PFSK-1 (cell line): ENCODE results near the gene PAPPA.

Source experiments
- FOXP2 ChIP-seq: optimal IDR thresholded peaks from 2 replicates; pipeline ENCODE3; 2011; ENCODE audit warnings: borderline replicate concordance, control low read depth, inconsistent platforms; ENCODE audit not compliant: insufficient read depth; ENCODE audit errors: extremely low read length, extremely low read depth
- POLR2AphosphoS5 ChIP-seq: IDR thresholded peaks from 2 replicates; pipeline ENCODE4 v1.6.1; 2012; ENCODE audit warnings: low read depth, mild to moderate bottlenecking, control low read depth, low read length, moderate library complexity
- TF ChIP-seq, protein P1 (sequence below), 2 experiments: IDR thresholded peaks; 2 replicates each; pipeline versions ENCODE4 v1.6.1 to v1.8.0; 2011 to 2012; ENCODE audit warnings: low read depth in 2 of 2, low read length in 2 of 2, control low read depth in 1 of 2, inconsistent platforms in 1 of 2, mild to moderate bottlenecking in 1 of 2, moderate library complexity in 1 of 2; ENCODE audit not compliant: insufficient read depth in 1 of 2

DNA sequence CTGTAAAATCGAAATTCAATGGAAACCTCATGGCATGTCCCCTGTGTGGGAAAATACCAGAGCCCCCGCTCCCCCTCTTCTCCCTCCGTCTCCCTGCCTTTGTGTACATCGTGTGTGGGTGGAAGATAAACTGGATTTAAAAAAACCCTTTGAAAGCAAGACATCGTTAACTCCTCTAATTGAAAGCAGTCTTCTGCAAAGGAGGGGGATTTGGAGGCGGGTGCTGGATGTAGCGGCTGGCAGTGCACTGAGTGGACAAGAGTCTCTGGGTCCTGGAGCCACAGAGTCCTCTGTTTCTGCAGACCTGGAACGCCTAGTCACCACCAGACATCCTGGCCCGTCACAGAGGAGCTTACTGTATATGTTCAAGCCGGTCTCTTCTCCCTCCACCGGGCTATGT lies 169.4 kb downstream of the PAPPA start:
- TF ChIP-seq, protein P1, sequence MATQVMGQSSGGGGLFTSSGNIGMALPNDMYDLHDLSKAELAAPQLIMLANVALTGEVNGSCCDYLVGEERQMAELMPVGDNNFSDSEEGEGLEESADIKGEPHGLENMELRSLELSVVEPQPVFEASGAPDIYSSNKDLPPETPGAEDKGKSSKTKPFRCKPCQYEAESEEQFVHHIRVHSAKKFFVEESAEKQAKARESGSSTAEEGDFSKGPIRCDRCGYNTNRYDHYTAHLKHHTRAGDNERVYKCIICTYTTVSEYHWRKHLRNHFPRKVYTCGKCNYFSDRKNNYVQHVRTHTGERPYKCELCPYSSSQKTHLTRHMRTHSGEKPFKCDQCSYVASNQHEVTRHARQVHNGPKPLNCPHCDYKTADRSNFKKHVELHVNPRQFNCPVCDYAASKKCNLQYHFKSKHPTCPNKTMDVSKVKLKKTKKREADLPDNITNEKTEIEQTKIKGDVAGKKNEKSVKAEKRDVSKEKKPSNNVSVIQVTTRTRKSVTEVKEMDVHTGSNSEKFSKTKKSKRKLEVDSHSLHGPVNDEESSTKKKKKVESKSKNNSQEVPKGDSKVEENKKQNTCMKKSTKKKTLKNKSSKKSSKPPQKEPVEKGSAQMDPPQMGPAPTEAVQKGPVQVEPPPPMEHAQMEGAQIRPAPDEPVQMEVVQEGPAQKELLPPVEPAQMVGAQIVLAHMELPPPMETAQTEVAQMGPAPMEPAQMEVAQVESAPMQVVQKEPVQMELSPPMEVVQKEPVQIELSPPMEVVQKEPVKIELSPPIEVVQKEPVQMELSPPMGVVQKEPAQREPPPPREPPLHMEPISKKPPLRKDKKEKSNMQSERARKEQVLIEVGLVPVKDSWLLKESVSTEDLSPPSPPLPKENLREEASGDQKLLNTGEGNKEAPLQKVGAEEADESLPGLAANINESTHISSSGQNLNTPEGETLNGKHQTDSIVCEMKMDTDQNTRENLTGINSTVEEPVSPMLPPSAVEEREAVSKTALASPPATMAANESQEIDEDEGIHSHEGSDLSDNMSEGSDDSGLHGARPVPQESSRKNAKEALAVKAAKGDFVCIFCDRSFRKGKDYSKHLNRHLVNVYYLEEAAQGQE (IDR thresholded peaks at IDR 0.05; ENCODE audit: insufficient read depth in 1 of 2, low read depth in 2 of 2, low read length in 2 of 2) = no peak
- TF ChIP-seq FOXP2 (no peak), POLR2AphosphoS5 (no peak)
